HuH-7.5 (cell line): Measurements from ENCODE around the gene ZER1.
A peak's percentile ranks its signal among the peaks of the same experiment; 100 is the strongest.
"Not testable (repeated sequence)": the region's sequence is repeated elsewhere in the genome, so short reads cannot be mapped to it uniquely, and the experiment has no call there.

Source experiments
- DNase-seq: peaks from one replicate; pipeline ENCODE4 v3.0.0; 2011; ENCODE audit warnings: low spot score

Gene ZER1

GRCh38 chr9:128771745-128772519 lies at the start of gene ZER1:
Gene ZER1 (minus strand): TSS chr9:128771927. CDS start chr9:128755565, 16,362 bp downstream.
- DNase-seq = peak; percentile 95

- DNase-seq = no peak
Observed at GRCh38 chr9:128820665-128821583, 49.2 kb upstream of the ZER1 start.

- no peak for DNase-seq
Observed at GRCh38 chr9:128819716-128820664, 48.3 kb upstream of the ZER1 start.

GRCh38 chr9:128818839-128819715 lies 47.4 kb upstream of the ZER1 start:
- DNase-seq = peak; percentile 72

- peak; percentile 100 for DNase-seq
Observed at GRCh38 chr9:128818099-128818838, 46.5 kb upstream of the ZER1 start, which contains the start of gene ENDOG. Gene ENDOG (plus strand): TSS chr9:128818500. CDS start chr9:128818685, 185 bp downstream.

GRCh38 chr9:128810873-128811272 lies 39.1 kb upstream of the ZER1 start:
- no peak for DNase-seq

- no peak for DNase-seq
Observed at GRCh38 chr9:128809831-128810230, 38.1 kb upstream of the ZER1 start.

GRCh38 chr9:128809036-128809599 lies 37.4 kb upstream of the ZER1 start:
- no peak for DNase-seq

- DNase-seq = no peak
Observed at GRCh38 chr9:128808543-128808942, 36.8 kb upstream of the ZER1 start.

GRCh38 chr9:128807827-128808226 lies 36.1 kb upstream of the ZER1 start:
- DNase-seq = no peak

GRCh38 chr9:128805661-128806060 lies 33.9 kb upstream of the ZER1 start:
- DNase-seq = no peak

- no peak for DNase-seq
Observed at GRCh38 chr9:128802482-128802881, 30.8 kb upstream of the ZER1 start.

- DNase-seq = no peak
Observed at GRCh38 chr9:128800061-128800460, 28.3 kb upstream of the ZER1 start.

GRCh38 chr9:128798896-128799295 lies 27.2 kb upstream of the ZER1 start:
- no peak for DNase-seq

- DNase-seq = not testable (repeated sequence)
Observed at GRCh38 chr9:128794961-128795360, 23.2 kb upstream of the ZER1 start.

- no peak for DNase-seq
Observed at GRCh38 chr9:128792978-128793686, 21.4 kb upstream of the ZER1 start.

- DNase-seq = no peak
Observed at GRCh38 chr9:128792134-128792533, 20.4 kb upstream of the ZER1 start.

- DNase-seq = no peak
Observed at GRCh38 chr9:128790536-128790935, 18.8 kb upstream of the ZER1 start.

- no peak for DNase-seq
Observed at GRCh38 chr9:128788445-128788844, 16.7 kb upstream of the ZER1 start.
